GM21786 (cell line): ENCODE measurements around the gene AKAP4.

ENCODE experiments used
- ATAC-seq: cut with Tn5 transposase; IDR thresholded peaks from one replicate; pipeline ENCODE4 v1.9.1; 2021; ENCODE audit not compliant: unreplicated experiment

AKAP4 gene

DNA sequence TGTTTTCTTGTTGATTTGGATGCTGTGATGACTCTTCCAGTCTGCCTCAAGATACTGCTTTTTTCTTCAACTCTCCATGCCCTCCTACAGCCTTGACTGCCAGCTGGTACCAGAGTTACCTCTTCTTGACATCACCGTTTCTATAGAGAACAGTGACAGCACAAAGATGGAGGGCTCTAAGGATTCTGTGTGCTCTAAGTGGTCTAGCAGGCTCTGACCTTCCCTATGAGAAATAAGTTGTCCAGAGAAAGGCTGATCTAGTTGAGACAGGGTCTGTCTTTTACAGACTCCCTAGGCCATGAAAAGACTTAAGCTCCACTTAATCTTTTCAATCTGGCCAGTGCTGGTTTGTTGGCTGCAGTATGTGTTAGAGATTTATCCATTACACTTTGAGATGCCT lies at the start of gene AKAP4:
AKAP4 (minus strand) TSS at position 101 of the 400 bp plus-strand sequence. CDS start 118 bp downstream, outside the sequence.
- no peak for ATAC-seq

DNA sequence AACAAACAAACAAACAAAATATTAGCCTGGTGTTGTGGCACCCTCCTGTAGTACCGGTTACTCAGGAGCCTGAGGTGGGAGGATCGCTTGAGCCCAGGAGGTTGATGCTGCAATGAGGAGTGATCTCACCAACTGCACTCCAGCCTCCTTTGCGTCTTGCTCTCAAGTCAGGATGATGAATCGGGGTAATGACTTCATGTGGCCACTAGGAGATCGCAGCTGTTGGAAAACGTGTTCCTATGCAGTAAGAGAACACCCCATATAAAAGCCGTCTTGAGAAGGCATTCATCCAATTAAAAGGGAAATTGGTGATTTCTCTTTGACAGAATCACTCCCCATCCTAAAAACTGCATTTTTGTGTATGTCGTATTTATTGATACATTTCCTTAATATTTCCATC lies 10.7 kb upstream of the AKAP4 start:
- ATAC-seq, result no peak

GRCh38 chrX:50206753-50207152 lies 5.9 kb upstream of the AKAP4 start:
- ATAC-seq, result no peak

GRCh38 chrX:50204364-50204899 lies 3.6 kb upstream of the AKAP4 start, which contains the start of gene CCNB3:
CCNB3 (plus strand) TSS chrX:50204765; CDS start chrX:50285164, 80,399 bp downstream.
- ATAC-seq, result peak; percentile 98

DNA sequence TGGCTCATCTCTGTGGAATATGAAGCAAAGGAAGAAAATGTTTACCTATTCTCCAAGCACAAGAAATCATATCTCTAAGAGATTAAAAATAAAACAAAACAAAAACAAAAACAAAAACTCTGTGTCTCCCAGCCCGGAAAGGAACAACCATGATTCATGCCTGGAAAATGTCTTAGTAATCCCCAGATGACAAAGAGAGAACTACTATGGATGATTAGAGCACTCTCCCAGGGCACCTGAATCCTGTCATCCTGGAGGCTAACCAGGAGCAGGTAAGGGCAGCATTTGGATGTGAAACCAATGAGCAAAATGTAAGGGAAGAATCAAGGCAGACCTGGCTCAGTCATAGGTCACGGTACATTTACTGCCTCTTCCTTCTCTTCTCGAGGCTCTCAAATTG lies 1.7 kb upstream of the AKAP4 start:
- no peak for ATAC-seq

GRCh38 chrX:50198348-50198747 lies 2.5 kb downstream of the AKAP4 start:
- ATAC-seq, result no peak

DNA sequence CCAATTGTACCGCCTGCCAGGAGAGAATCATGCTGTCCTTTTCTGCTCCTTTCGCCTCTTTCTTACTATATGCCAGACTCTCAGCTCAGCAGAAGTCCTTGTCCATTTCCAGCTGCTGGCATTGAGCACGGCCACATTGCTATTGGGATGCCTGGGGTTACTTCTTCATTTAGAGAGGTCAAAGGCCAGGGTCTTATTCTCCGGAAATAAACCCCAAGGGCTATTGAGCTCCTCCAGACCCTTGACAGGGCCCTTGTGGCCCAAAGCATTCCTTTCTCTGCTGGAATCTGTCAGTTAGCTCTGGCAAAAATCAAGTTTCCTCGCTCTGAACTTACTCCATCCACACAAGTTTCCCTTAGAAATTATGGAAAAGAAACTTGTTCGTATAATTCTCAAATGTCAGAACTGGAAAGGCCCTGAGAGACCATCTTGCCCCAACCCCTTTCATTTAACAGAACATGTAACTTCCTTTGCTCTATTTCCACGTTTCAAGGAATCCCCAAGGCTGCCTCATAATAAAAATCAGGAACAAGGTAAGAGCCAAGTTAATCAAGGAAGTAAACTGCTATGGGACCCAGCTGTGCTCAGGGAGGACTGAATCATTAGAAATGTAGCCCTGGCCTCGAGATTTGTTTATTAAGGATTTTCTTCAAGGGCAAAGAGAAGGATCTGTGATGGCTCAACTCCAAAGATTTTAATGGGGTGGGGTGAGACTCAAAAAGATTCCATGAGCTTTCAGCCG lies 11.8 kb downstream of the AKAP4 start:
- ATAC-seq, result no peak

DNA sequence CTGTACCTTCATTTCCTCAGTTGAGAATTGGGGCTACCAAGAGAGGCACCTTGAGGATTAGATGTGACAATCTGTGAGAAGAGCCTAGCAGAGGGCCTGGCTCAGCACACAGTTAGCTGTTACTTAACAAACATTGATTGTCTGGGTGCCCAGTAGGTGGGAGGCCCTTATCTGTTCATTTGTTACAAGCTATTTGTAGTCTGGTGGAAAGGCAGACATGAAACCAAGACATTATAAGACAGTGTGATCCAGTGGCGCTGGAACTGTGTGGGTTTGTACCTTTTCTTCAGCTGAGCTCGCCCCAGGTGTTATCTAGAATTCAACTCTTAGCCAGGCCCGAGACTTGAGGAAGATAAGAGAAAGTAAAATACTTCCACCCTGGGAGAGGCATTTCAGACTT lies 16.9 kb downstream of the AKAP4 start:
- no peak for ATAC-seq

DNA sequence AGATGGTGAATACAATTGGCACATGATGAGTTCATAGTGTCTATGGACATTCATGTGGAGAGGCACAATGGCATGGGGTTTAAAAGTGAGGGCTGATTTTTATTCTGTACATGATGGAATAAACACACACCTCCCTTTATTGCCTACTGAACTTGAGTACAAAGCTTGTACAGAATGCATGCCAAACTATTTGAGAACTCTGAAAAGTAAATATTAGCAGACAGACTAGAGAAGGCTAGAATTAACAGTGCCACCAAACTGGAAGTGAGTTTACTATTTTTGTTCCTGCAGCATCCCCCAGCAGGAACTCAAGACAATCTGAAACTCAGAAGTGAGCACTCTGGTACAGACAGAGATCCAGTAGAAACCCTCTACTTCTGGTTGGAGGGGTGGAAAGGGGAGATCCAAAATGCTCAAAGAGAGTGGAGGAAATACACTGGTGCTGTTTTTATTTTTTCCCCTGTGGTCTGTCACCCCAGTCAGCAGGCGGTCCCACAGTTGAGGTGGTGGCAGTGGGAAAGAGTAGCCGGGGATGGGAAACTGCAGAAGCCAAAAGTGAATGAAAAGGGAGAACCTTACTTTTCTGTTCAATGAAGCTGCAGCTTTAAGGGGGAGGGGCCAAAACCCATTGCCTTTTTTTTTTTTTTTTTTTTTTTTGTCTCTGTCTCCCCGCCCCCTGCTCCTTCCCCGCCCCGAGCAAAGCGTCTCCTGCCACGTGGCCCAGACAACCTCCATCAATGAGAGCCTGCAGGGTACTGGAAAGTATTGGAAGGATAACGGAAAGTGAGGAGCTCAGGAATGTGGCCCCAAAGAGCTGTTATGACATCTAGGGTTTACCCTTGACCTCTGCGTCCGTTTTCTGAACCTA lies 20.5 kb downstream of the AKAP4 start:
- no peak for ATAC-seq

- no peak for ATAC-seq
Measured at GRCh38 chrX:50169717-50170116, 31.1 kb downstream of the AKAP4 start.

DNA sequence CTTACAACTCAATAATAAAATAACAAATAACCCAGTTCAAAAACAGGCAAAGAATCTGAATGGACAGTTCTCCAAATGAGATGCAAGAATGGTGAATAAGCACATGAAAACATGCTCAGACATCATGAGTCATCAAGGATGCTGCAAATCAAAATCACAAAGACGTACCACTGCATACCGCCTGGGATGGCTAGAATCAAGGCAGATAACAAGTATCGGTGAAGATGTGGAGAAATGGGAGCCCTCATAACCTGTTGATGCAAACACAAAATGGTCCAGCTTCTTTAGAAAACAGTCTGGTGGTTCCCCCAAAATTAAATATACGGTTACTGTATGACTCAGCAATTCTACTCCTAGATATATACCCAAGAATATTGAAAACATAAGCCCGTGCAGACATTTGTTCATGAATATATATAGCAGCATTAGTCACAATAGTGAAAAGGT lies 32.5 kb downstream of the AKAP4 start:
- no peak for ATAC-seq

DNA sequence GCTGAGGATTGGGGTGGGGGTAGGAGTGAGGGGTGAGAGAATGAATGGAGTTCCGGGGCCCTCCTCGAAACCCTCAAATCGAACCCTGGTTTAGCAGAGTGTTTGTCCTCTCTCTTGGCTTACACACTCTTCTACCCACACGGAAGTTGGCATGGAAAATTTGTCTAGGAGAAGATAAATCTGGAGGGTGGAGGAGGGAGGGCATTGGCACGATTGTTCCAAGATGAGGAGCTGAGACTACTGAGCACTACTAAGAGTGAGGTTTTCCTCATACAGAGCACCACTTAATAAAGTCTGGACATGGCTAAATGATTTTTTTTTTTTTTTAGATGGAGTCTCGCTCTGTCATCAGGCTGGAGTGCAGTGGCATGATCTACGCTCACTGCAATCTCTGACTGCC lies 33.4 kb downstream of the AKAP4 start:
- ATAC-seq, result no peak

DNA sequence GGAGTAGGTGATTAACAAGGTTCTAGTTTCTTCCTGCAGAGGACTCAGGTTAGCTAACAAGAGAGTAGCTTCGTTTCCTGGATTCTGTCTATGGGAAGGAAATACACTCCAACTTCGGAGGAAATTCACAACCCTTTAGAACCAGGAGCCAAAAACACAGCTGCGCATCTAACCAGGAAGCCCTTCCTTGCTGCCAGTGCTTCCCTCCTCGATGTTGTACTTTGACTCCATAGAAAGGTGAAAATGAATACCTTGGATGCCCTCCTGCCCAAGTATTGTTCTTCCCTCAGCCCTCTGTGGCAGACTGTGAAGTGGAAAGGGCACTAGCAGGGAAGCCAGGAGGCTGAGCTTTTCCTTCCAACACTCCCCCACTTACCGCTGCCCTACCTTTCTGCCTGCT lies 35.1 kb downstream of the AKAP4 start:
- ATAC-seq, result no peak

GRCh38 chrX:50161127-50161526 lies 39.7 kb downstream of the AKAP4 start:
- no peak for ATAC-seq

- ATAC-seq, result no peak
Measured at GRCh38 chrX:50158593-50158992, 42.2 kb downstream of the AKAP4 start.

DNA sequence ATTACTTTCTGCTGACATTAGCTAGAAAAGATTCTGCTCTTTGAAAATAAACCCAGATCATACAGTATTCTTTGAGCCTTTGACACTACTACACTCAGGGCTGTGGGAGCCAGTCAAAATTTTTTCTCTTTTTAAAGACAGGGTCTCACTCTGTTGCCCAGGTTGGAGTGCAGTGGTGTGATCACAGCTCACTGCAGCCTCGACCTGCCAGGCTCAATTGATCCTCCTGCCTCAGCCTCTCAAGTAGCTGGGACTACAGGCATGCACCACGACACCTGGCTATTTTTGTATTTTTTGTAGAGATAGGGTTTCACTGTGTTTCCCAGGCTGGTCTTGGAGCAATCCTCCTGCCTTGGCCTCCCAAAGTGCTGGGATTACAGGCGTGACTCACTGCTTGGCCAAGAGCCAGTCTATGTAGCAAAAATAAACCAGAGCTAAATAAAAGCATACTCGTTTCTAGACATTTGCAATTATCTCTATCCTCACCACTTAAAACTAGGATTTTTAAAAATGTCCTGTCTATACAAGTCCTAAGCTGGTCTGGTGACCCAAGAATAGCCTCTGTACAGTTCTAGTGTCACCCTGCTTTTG lies 43.2 kb downstream of the AKAP4 start:
- ATAC-seq, result no peak

- no peak for ATAC-seq
Measured at GRCh38 chrX:50154429-50154828, 46.4 kb downstream of the AKAP4 start.

- no peak for ATAC-seq
Measured at GRCh38 chrX:50152456-50152855, 48.4 kb downstream of the AKAP4 start.

GRCh38 chrX:50147972-50148371 lies 52.8 kb downstream of the AKAP4 start:
- no peak for ATAC-seq
